Mononuclear cell (primary cell): ENCODE results near the gene PARD6G. TPM values are rescaled to one million over a fixed set of nuclear protein-coding genes. Genes with fewer than 3 reads are reported as not detected.
"Not testable (repeated sequence)": the region's sequence is repeated elsewhere in the genome, so short reads cannot be mapped to it uniquely, and the experiment has no call there.

Source experiments
- H3K27me3 ChIP-seq: 2 replicates; pipeline ENCODE4 v1.6.0; 2011; ENCODE audit warnings: low read length, control low read depth; ENCODE audit not compliant: insufficient read depth
- H3K4me1 ChIP-seq: 2 replicates; pipeline ENCODE4 v1.5.1; 2011; ENCODE audit warnings: mild to moderate bottlenecking, low read length, control low read depth; ENCODE audit not compliant: insufficient read depth
- H3K4me3 ChIP-seq: 2 replicates; pipeline ENCODE4 v1.5.1; 2011; ENCODE audit warnings: mild to moderate bottlenecking, low read length, moderate library complexity
- H3K9me3 ChIP-seq: 2 replicates; pipeline ENCODE4 v1.5.1; 2011; ENCODE audit warnings: low read depth, mild to moderate bottlenecking, control low read depth, low read length
- total RNA-seq: library from RNA; depleted of rRNA; stranded (reverse); fragments of >200 nt; gene quantifications from one replicate; pipeline ENCODE4 v1.2.3, GENCODE V29; 2012

PARD6G gene
- total RNA-seq, 1 donor: 0.73 TPM

GRCh38 chr18:80246445-80247392, 595 bp downstream of the PARD6G start:
- peaks cover 19% of the 10 kb centered on the region for H3K27me3 ChIP-seq
- H3K4me3 ChIP-seq: peak overlapping the region; percentile 25
- H3K9me3 ChIP-seq: no peaks in the 10 kb centered on the region
- H3K4me1 ChIP-seq: no peaks in the 10 kb centered on the region

- Histone ChIP-seq H3K27me3 (peaks cover 19% of the 10 kb centered on the region), H3K4me3 (no peak overlapping the region), H3K4me1 (no peaks in the 10 kb centered on the region), H3K9me3 (no peaks in the 10 kb centered on the region)
These were observed 1.4 kb downstream of the PARD6G start for GRCh38 chr18:80245781-80246444.

- no peaks in the 10 kb centered on the region for H3K4me1 ChIP-seq
- H3K9me3 ChIP-seq: no peaks in the 10 kb centered on the region
- H3K4me3 ChIP-seq: no peak overlapping the region
- peaks cover 19% of the 10 kb centered on the region for H3K27me3 ChIP-seq
These were observed 2.2 kb downstream of the PARD6G start for GRCh38 chr18:80244956-80245730.

GRCh38 chr18:80244167-80244566, 3.1 kb downstream of the PARD6G start:
- no peaks in the 10 kb centered on the region for H3K4me1 ChIP-seq
- H3K4me3 ChIP-seq: no peak overlapping the region
- no peaks in the 10 kb centered on the region for H3K9me3 ChIP-seq
- H3K27me3 ChIP-seq: peaks cover 19% of the 10 kb centered on the region

- no peaks in the 10 kb centered on the region for H3K4me1 ChIP-seq
- no peak overlapping the region for H3K4me3 ChIP-seq
- H3K27me3 ChIP-seq: peaks cover 19% of the 10 kb centered on the region
- H3K9me3 ChIP-seq: no peaks in the 10 kb centered on the region
These were observed 4.1 kb downstream of the PARD6G start for GRCh38 chr18:80243204-80243603.

- H3K4me3 ChIP-seq: no peak overlapping the region
- H3K4me1 ChIP-seq: no peaks in the 10 kb centered on the region
- H3K27me3 ChIP-seq: peaks cover 13% of the 10 kb centered on the region
- no peaks in the 10 kb centered on the region for H3K9me3 ChIP-seq
These were observed 5.2 kb downstream of the PARD6G start for GRCh38 chr18:80241919-80242777.

GRCh38 chr18:80239830-80240229, 7.5 kb downstream of the PARD6G start:
- H3K4me3 ChIP-seq: no peak overlapping the region
- no peaks in the 10 kb centered on the region for H3K4me1 ChIP-seq
- no peaks in the 10 kb centered on the region for H3K9me3 ChIP-seq
- no peaks in the 10 kb centered on the region for H3K27me3 ChIP-seq

GRCh38 chr18:80238651-80239260, 8.6 kb downstream of the PARD6G start:
- Histone ChIP-seq H3K27me3 (no peaks in the 10 kb centered on the region), H3K4me1 (no peaks in the 10 kb centered on the region), H3K9me3 (no peaks in the 10 kb centered on the region), H3K4me3 (no peak overlapping the region)

GRCh38 chr18:80237519-80237918, 9.8 kb downstream of the PARD6G start:
- not testable (repeated sequence) for H3K4me3 ChIP-seq, H3K4me1 ChIP-seq, H3K27me3 ChIP-seq, H3K9me3 ChIP-seq

- H3K9me3 ChIP-seq: no peaks in the 10 kb centered on the region
These were observed 12.9 kb downstream of the PARD6G start for GRCh38 chr18:80234398-80234797.

GRCh38 chr18:80233899-80234298, 13.4 kb downstream of the PARD6G start:
- H3K9me3 ChIP-seq: no peaks in the 10 kb centered on the region
- H3K4me3 ChIP-seq: no peak overlapping the region
- H3K4me1 ChIP-seq: no peaks in the 10 kb centered on the region
- no peaks in the 10 kb centered on the region for H3K27me3 ChIP-seq

More at GRCh38 chr18:80234398-80234797, 12.9 kb downstream of the PARD6G start:
- Histone ChIP-seq H3K27me3 (no peaks in the 10 kb centered on the region), H3K4me3 (no peak overlapping the region), H3K4me1 (no peaks in the 10 kb centered on the region)

GRCh38 chr18:80233201-80233835, 14.0 kb downstream of the PARD6G start:
- H3K9me3 ChIP-seq: no peaks in the 10 kb centered on the region

GRCh38 chr18:80232710-80233109, 14.6 kb downstream of the PARD6G start:
- no peak overlapping the region for H3K4me3 ChIP-seq
- H3K9me3 ChIP-seq: no peaks in the 10 kb centered on the region
- H3K27me3 ChIP-seq: no peaks in the 10 kb centered on the region
- H3K4me1 ChIP-seq: no peaks in the 10 kb centered on the region

More at GRCh38 chr18:80233201-80233835, 14.0 kb downstream of the PARD6G start:
- H3K4me3 ChIP-seq: no peak overlapping the region
- H3K27me3 ChIP-seq: no peaks in the 10 kb centered on the region
- H3K4me1 ChIP-seq: no peaks in the 10 kb centered on the region
